BJ (cell line): ENCODE measurements around the gene BBC3. TPM values are rescaled to one million over a fixed set of nuclear protein-coding genes. Genes with fewer than 3 reads are reported as not detected.

Experiments
- CTCF ChIA-PET: fragments of 350-600 bp; formaldehyde crosslinking; extraction: SDS; loops from one replicate; lab custom pipeline; 2021; ENCODE audit warnings: antibody characterized with exemption, inconsistent platforms; lab: Yijun Ruan, JAX
- POLR2A ChIA-PET: fragments of 300-600 bp; sonication (Branson Sonifier 250); formaldehyde crosslinking; extraction: SDS; loops from one replicate; lab custom pipeline; 2021; ENCODE audit warnings: antibody characterized with exemption; lab: Charles Lee
- DNase-seq: peaks from one replicate; pipeline ENCODE4 v3.0.0-alpha.2; 2011; ENCODE audit warnings: low read depth
- H3K27me3 ChIP-seq: 2 replicates; pipeline ENCODE4 v1.6.0; 2011; ENCODE audit warnings: low read length; ENCODE audit not compliant: control insufficient read depth, insufficient read depth
- H3K36me3 ChIP-seq: 2 replicates; pipeline ENCODE4 v1.5.1; 2011; ENCODE audit warnings: low read length; ENCODE audit not compliant: control insufficient read depth, insufficient read depth
- H3K4me3 ChIP-seq: 2 replicates; pipeline ENCODE4 v1.5.1; 2011; ENCODE audit warnings: low read depth, mild to moderate bottlenecking, control low read depth, low read length
- CTCF ChIP-seq: IDR thresholded peaks from 2 replicates; pipeline ENCODE4 v1.5.1; 2011; ENCODE audit warnings: low read depth, mild to moderate bottlenecking, control low read depth, inconsistent platforms, low read length, moderate library complexity; ENCODE audit not compliant: insufficient read depth
- polyA plus RNA-seq: library from polyadenylated mRNA; depleted of rRNA; stranded (reverse); fragments of >200 nt; gene quantifications from 2 replicates; pipeline ENCODE4 v1.2.3, GENCODE V29; 2011

The BBC3 gene
- polyA plus RNA-seq, 1 experiment: 5.2 TPM

GRCh38 chr19:47257411-47258169 lies 26.6 kb upstream of the BBC3 start:
- TF ChIP-seq CTCF: no peak
- ChIA-PET POLR2A (interaction anchor here (0.8 to 1.6 kb wide), 3 partner anchors 17 to 1242 kb away, joined by 3 to 15 read pairs (median 5); partner anchors contain the start of gene INAFM1), CTCF (interaction anchor here (0.6 to 5.9 kb wide), 6 partner anchors 11 to 134 kb away, joined by 3 to 85 read pairs (median 4); no protein-coding TSS in a partner anchor)
- H3K36me3 ChIP-seq: peaks cover 24% of the 10 kb centered on the region
- no peak for DNase-seq
- H3K4me3 ChIP-seq: peak overlapping the region; percentile 54
- H3K27me3 ChIP-seq: no peaks in the 10 kb centered on the region

GRCh38 chr19:47256693-47257410 lies 25.9 kb upstream of the BBC3 start:
- Histone ChIP-seq H3K27me3 (no peaks in the 10 kb centered on the region), H3K4me3 (peak overlapping the region; percentile 63), H3K36me3 (peaks cover 23% of the 10 kb centered on the region)
- ChIA-PET POLR2A (interaction anchor here (0.6 to 1.6 kb wide), 8 partner anchors 13 to 1242 kb away, joined by 3 to 15 read pairs (median 4); partner anchors contain the start of gene INAFM1), CTCF (interaction anchor here (0.6 to 5.9 kb wide), 7 partner anchors 11 to 322 kb away, joined by 3 to 85 read pairs (median 4); no protein-coding TSS in a partner anchor)
- TF ChIP-seq CTCF: no peak
- DNase-seq: peak; percentile 87

GRCh38 chr19:47255879-47256692 lies 25.1 kb upstream of the BBC3 start, which contains the start of gene CCDC9:
Gene CCDC9, plus strand, starts transcription at chr19:47256525. Its CDS starts 1,876 bp downstream, at chr19:47258401.
- H3K36me3 ChIP-seq: peaks cover 21% of the 10 kb centered on the region

GRCh38 chr19:47253970-47254369 lies 23.0 kb upstream of the BBC3 start:
- Histone ChIP-seq H3K4me3 (no peak overlapping the region), H3K27me3 (no peaks in the 10 kb centered on the region), H3K36me3 (peaks cover 6% of the 10 kb centered on the region)
- ChIA-PET CTCF (interaction anchor here (1.4 to 5.9 kb wide), 3 partner anchors 8 to 104 kb away, joined by 6 to 85 read pairs (median 17); no protein-coding TSS in a partner anchor), POLR2A (no interaction called here)
- no peak for TF ChIP-seq CTCF
- DNase-seq: no peak

More at GRCh38 chr19:47255879-47256692, 25.1 kb upstream of the BBC3 start, which contains the start of gene CCDC9:
- CTCF ChIA-PET: interaction anchor here (0.5 to 5.9 kb wide), 5 partner anchors 10 to 388 kb away, joined by 3 to 85 read pairs (median 3); no protein-coding TSS in a partner anchor
- no peak for DNase-seq
- H3K4me3 ChIP-seq: peak within 1 kb of the TSS; percentile 63
- no peak for TF ChIP-seq CTCF
- POLR2A ChIA-PET: interaction anchor here (0.6 to 1.6 kb wide), 7 partner anchors 12 to 474 kb away, joined by 3 to 15 read pairs (median 4); partner anchors contain the start of gene INAFM1
- H3K27me3 ChIP-seq: no peaks in the 10 kb centered on the region
